ENCODE measurements around the gene SYK. TPM values are rescaled to one million over a fixed set of nuclear protein-coding genes. Genes with fewer than 3 reads are reported as not detected.

Gene SYK
- total and polyA plus RNA-seq, 2 of the 4 experiments (the other 2 are of a cell fraction): not detected

- no peak overlapping the region for H2BK20ac ChIP-seq (ENCODE audit: low read depth, low read length)
- dilution Hi-C loops (cut with HindIII; ENCODE audit: low sequenced_read_pairs, unreplicated experiment) (no loop called here), in situ Hi-C loops (cut with MboI; ENCODE audit: low sequenced_read_pairs) (loop anchor here (5.0 to 10.0 kb wide), 3 partner anchors 637 to 1277 kb away; no protein-coding TSS in a partner anchor), intact Hi-C loops (cut with micrococcal nuclease) (loop anchor here (1.0 to 2.0 kb wide), 3 partner anchors 553 to 728 kb away; no protein-coding TSS in a partner anchor)
- H3K27me3 ChIP-seq (ENCODE audit: control insufficient read depth, insufficient read depth, low read length): peaks cover 6% of the 10 kb centered on the region
- no peak overlapping the region for H3K27ac ChIP-seq (ENCODE audit: insufficient read depth, low read length)
- H4K91ac ChIP-seq (ENCODE audit: insufficient read depth, low read depth, low read length): no peak overlapping the region
- ChIA-PET CTCF (interaction anchor here (1.2 to 1.4 kb wide), 2 partner anchors 729 to 1274 kb away, joined by 5 read pairs; no protein-coding TSS in a partner anchor), POLR2A (ENCODE audit: unreplicated experiment) (no interaction called here)
- H2BK5ac ChIP-seq (ENCODE audit: low read depth, low read length, poor library complexity, severe bottlenecking): no peak overlapping the region
- H2BK15ac ChIP-seq (ENCODE audit: low read depth, low read length): no peak overlapping the region
- H3K4me2 ChIP-seq (ENCODE audit: low read depth, low read length): no peak overlapping the region
- H2AK5ac ChIP-seq (ENCODE audit: low read depth, low read length): no peak overlapping the region
- no peaks in the 10 kb centered on the region for H3K9me3 ChIP-seq (ENCODE audit: control insufficient read depth, insufficient read depth, low read length)
- no peaks in the 10 kb centered on the region for H4K20me1 ChIP-seq (ENCODE audit: insufficient read depth, low read length)
- TF ChIP-seq MXI1 (IDR thresholded peaks at IDR 0.05; ENCODE audit: borderline replicate concordance, low read depth, low read length): no peak
- TF ChIP-seq MAZ (IDR thresholded peaks at IDR 0.05; ENCODE audit: borderline replicate concordance, low read depth, low read length): no peak
- no peak for TF ChIP-seq MAFK (IDR thresholded peaks at IDR 0.05; ENCODE audit: low read depth, low read length)
- TF ChIP-seq NFE2L2 (IDR thresholded peaks at IDR 0.05; ENCODE audit: low read depth, low read length): no peak
- no peak for TF ChIP-seq CTCF (conservative IDR thresholded peaks at IDR 0.05; ENCODE audit: low read depth, low read length)
- no peak for TF ChIP-seq POLR2A (IDR thresholded peaks at IDR 0.05; ENCODE audit: low read depth, low read length)
- TF ChIP-seq CHD1 (IDR thresholded peaks at IDR 0.05; ENCODE audit: low read depth, low read length): no peak
- no peak for TF ChIP-seq SMC3 (IDR thresholded peaks at IDR 0.05; ENCODE audit: low read depth, low read length)
- no peak for TF ChIP-seq FOS (IDR thresholded peaks at IDR 0.05; ENCODE audit: low read depth, low read length)
- no peak for TF ChIP-seq RCOR1 (IDR thresholded peaks at IDR 0.05; ENCODE audit: insufficient replicate concordance, low read length)
- TF ChIP-seq RFX5 (IDR thresholded peaks at IDR 0.05; ENCODE audit: low read depth, low read length): no peak
- no peak for TF ChIP-seq USF2 (IDR thresholded peaks at IDR 0.05; ENCODE audit: low read depth, low read length)
- TF ChIP-seq BHLHE40 (IDR thresholded peaks at IDR 0.05; ENCODE audit: low read depth, low read length): no peak
- TF ChIP-seq RAD21 (IDR thresholded peaks at IDR 0.05; ENCODE audit: low read length): no peak
- no peak overlapping the region for H2AFZ ChIP-seq (replicated peaks; ENCODE audit: low read length, poor library complexity)
- ATAC-seq (ENCODE audit: low read depth): no peak
- H3K4me3 ChIP-seq (ENCODE audit: insufficient read depth, low read depth, low read length): no peak overlapping the region
- no peaks in the 10 kb centered on the region for H3K36me3 ChIP-seq (ENCODE audit: control insufficient read depth, insufficient read depth, low read length)
- DNase-seq: no peak
- H3K4ac ChIP-seq (ENCODE audit: low read depth, low read length): no peak overlapping the region
- H4K5ac ChIP-seq (ENCODE audit: low read depth, low read length): no peak overlapping the region
- H3K18ac ChIP-seq (ENCODE audit: low read depth, low read length): no peak overlapping the region
- no CpG with 5 or more reads among the region's 3 CpGs for WGBS, 2 experiments (ENCODE audit: extremely low coverage in 2 of 2, insufficient read length in 1 of 2)
- no peak overlapping the region for H2AK9ac ChIP-seq (replicated peaks; ENCODE audit: low read depth, low read length, poor library complexity)
- H3K23ac ChIP-seq (ENCODE audit: low read depth, low read length): no peak overlapping the region
- H2BK120ac ChIP-seq (ENCODE audit: low read depth, low read length): no peak overlapping the region
- no peak overlapping the region for H3K14ac ChIP-seq (replicated peaks; ENCODE audit: low read depth, low read length)
- H3K9ac ChIP-seq (ENCODE audit: low read depth, low read length): no peak overlapping the region
- H3K9me1 ChIP-seq (ENCODE audit: insufficient read depth, low read length): no peaks in the 10 kb centered on the region
- H3K56ac ChIP-seq (ENCODE audit: extremely low read depth, insufficient read depth, low read length): no peak overlapping the region
- H3K79me1 ChIP-seq (ENCODE audit: low read depth in 1 of 2, low read length in 2 of 2): no peaks in the 10 kb centered on the region
- no TSS peak for BruUV-seq (replicated peaks)
- H3K4me1 ChIP-seq (ENCODE audit: control insufficient read depth, insufficient read depth, low read length): no peaks in the 10 kb centered on the region
- H4K8ac ChIP-seq (ENCODE audit: low read depth in 2 of 2, low read length in 2 of 2): no peak overlapping the region
Measured at GRCh38 chr9:90871327-90871935, 69.8 kb downstream of the SYK start.
